ENCODE results near the gene NFE2L2.

- no peak for TF ChIP-seq CTCF (IDR thresholded peaks at IDR 0.05)
- TF ChIP-seq POLR2A (IDR thresholded peaks at IDR 0.05) = no peak
These were observed 19.4 kb upstream of the NFE2L2 start for GRCh38 chr2:177283906-177284305.
